ENCODE measurements around the gene NEURL1B.

The NEURL1B gene

DNA sequence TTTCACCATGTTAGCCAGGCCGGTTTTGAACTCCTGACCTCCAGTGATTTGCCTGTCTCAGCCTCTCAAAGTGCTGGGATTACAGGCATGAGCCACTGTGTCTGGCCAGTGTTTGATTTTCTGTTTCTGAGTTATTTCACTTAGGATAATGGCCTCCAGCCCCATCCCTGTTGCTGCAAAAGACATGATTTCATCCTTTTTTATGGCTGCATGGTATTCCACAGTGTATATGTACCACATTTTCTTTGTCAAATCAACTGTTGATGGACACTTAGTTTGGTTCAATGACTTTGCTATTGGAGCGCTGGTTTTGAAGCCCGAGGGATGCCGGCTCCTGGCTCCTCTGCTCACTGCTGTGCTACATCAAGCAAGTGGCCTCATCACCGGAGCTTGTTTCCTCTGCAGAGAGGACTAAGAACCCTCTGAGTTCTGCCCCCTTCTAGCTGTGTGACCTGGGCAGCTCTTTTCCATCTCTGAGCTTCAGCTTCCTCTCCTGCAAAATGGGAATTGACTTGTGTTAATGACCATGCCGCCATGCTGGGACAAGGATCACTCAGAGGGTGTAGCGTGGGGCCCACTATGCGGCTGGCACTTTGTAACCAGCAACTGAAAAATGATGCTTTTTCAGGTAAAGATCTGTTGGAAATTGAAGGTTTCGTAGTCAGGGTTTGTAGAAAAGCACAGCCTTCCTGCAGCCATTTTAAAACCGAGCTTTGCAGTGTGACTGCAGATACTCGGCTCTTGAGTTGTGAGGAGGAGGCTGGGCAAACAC, 4.6 kb upstream of the NEURL1B start:
- peak overlapping the region; percentile 34; the same call in 1 of the 2 replicates for H3K27ac ChIP-seq
- TF ChIP-seq, protein P1, sequence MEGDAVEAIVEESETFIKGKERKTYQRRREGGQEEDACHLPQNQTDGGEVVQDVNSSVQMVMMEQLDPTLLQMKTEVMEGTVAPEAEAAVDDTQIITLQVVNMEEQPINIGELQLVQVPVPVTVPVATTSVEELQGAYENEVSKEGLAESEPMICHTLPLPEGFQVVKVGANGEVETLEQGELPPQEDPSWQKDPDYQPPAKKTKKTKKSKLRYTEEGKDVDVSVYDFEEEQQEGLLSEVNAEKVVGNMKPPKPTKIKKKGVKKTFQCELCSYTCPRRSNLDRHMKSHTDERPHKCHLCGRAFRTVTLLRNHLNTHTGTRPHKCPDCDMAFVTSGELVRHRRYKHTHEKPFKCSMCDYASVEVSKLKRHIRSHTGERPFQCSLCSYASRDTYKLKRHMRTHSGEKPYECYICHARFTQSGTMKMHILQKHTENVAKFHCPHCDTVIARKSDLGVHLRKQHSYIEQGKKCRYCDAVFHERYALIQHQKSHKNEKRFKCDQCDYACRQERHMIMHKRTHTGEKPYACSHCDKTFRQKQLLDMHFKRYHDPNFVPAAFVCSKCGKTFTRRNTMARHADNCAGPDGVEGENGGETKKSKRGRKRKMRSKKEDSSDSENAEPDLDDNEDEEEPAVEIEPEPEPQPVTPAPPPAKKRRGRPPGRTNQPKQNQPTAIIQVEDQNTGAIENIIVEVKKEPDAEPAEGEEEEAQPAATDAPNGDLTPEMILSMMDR (conservative IDR thresholded peaks at IDR 0.05): no peak

DNA sequence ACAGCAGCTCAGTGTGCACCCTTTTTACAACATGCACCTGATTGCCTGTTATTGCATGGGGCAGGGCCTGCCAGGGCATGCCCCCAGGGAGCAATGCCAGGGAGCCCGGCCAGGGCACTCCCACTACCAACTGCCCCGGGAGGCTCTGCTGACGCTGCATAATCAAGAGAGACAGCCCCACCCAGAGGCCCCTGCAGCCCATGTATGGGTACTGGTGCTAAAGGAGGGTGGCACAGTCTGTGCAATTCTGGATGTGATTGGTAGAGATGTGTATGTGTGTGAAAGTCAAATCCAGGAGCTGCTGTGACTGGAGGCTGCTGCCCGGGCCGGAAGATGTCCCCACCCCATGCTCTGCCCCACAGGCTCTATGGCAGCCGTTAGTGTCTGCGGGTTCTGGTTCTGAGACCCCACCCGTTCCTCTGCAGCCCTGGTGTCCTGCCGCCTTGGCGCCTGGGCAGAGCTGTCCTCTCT, 3.9 kb upstream of the NEURL1B start:
- H3K27ac ChIP-seq: peak overlapping the region; percentile 34; the same call in 1 of the 2 replicates

GRCh38 chr5:172637740-172638139, 3.3 kb upstream of the NEURL1B start:
- no peak overlapping the region for H3K27ac ChIP-seq
- TF ChIP-seq, protein P1 (conservative IDR thresholded peaks at IDR 0.05): no peak

More for the DNA sequence above, 3.9 kb upstream of the NEURL1B start:
- TF ChIP-seq, protein P1 (conservative IDR thresholded peaks at IDR 0.05): no peak

DNA sequence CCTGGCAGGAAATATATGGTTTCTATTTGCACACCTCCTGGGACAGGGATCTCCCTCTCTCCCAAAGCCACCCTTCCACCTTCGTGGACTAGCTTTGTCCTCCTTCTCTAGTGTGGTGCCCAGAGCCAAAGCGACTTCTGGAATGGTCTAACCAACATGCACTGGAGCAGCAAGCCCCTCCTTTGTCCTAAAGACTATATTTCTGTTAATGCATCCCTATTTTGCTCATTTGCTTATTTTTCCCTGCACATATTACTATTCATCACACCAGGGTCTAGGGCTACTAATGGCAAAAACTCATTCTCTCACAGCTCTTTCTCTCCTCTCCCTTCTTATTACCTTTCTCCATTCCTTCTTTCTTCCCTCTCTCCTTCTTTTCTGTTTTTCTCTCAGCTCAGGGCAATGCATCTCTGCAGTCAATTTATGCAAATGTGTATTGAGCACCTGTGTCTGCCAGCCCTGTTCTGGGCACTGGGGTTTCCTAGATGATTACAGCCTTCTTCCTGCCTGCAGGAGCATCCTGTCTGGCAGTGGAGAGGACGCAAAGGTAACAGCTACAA, 2.8 kb upstream of the NEURL1B start:
- TF ChIP-seq, protein P1 (conservative IDR thresholded peaks at IDR 0.05): no peak
- H3K27ac ChIP-seq: no peak overlapping the region

- H3K27ac ChIP-seq: no peak overlapping the region; the same call in 1 of the 2 replicates
- TF ChIP-seq, protein P1 (conservative IDR thresholded peaks at IDR 0.05): no peak
Observed at GRCh38 chr5:172640139-172640538, 924 bp upstream of the NEURL1B start.

- TF ChIP-seq, protein P1 (conservative IDR thresholded peaks at IDR 0.05): no peak
- peak overlapping the region; percentile 54; the same call in 1 of the 2 replicates for H3K27ac ChIP-seq
Observed at GRCh38 chr5:172641359-172642050, 442 bp downstream of the NEURL1B start.

GRCh38 chr5:172642051-172642409, 967 bp downstream of the NEURL1B start:
- no peak overlapping the region for H3K27ac ChIP-seq
- TF ChIP-seq, protein P1 (conservative IDR thresholded peaks at IDR 0.05): no peak

Measured in VCaP (cell line).